Progenitor cell of endocrine pancreas (in vitro differentiated cells): ENCODE measurements around the gene SCN4B. TPM values are rescaled to one million over a fixed set of nuclear protein-coding genes. Genes with fewer than 3 reads are reported as not detected.

Source experiments
- DNase-seq: peaks from one replicate; pipeline ENCODE4 v3.0.0; 2021; ENCODE audit warnings: low spot score; ENCODE audit not compliant: unreplicated experiment
- H3K27ac Mint-ChIP-seq: 2 replicates; pipeline ENCODE4 v1.8.0; 2021; ENCODE audit warnings: mild to moderate bottlenecking, moderate library complexity, mixed read lengths
- H3K27me3 Mint-ChIP-seq: 2 replicates; pipeline ENCODE4 v1.8.0; 2021; ENCODE audit warnings: mixed read lengths
- H3K36me3 Mint-ChIP-seq: 2 replicates; pipeline ENCODE4 v1.8.0; 2022; ENCODE audit warnings: mixed read lengths; ENCODE audit not compliant: insufficient read depth
- H3K4me1 Mint-ChIP-seq: 2 replicates; pipeline ENCODE4 v1.8.0; 2021; ENCODE audit warnings: low read depth, mixed read lengths
- H3K4me3 Mint-ChIP-seq: 2 replicates; pipeline ENCODE4 v1.8.0; 2021; ENCODE audit warnings: low read depth, mild to moderate bottlenecking, moderate library complexity, mixed read lengths
- H3K9me3 Mint-ChIP-seq: 2 replicates; pipeline ENCODE4 v1.8.0; 2021; ENCODE audit warnings: low read depth, mixed read lengths
- CTCF ChIP-seq: fragments of 200-600 bp; sonication (generic); IDR thresholded peaks from one replicate; pipeline ENCODE4 v1.5.0; 2021; ENCODE audit warnings: antibody characterized with exemption, mild to moderate bottlenecking; ENCODE audit not compliant: unreplicated experiment
- total RNA-seq: library from RNA; stranded (reverse); gene quantifications from 2 replicates; pipeline ENCODE4 v1.2.1, GENCODE V29; 2021

SCN4B gene
- total RNA-seq, 1 donor from 2014 or later, result not detected

GRCh38 chr11:118095967-118096367 lies 56.7 kb downstream of the SCN4B start:
- no peak for DNase-seq
- no peak for TF ChIP-seq CTCF
- H3K9me3 Mint-ChIP-seq, result no peaks in the 10 kb centered on the region
- H3K4me1 Mint-ChIP-seq, result peaks cover 51% of the 10 kb centered on the region
- H3K4me3 Mint-ChIP-seq, result no peak overlapping the region
- no peak overlapping the region for H3K27ac Mint-ChIP-seq
- H3K36me3 Mint-ChIP-seq, result no peaks in the 10 kb centered on the region
- peaks cover 17% of the 10 kb centered on the region for H3K27me3 Mint-ChIP-seq

GRCh38 chr11:118095493-118095892 lies 57.1 kb downstream of the SCN4B start:
- TF ChIP-seq CTCF, result no peak
- peaks cover 16% of the 10 kb centered on the region for H3K27me3 Mint-ChIP-seq
- no peak for DNase-seq
- H3K9me3 Mint-ChIP-seq, result no peaks in the 10 kb centered on the region
- no peak overlapping the region for H3K4me3 Mint-ChIP-seq
- peaks cover 53% of the 10 kb centered on the region for H3K4me1 Mint-ChIP-seq
- no peak overlapping the region for H3K27ac Mint-ChIP-seq
- no peaks in the 10 kb centered on the region for H3K36me3 Mint-ChIP-seq

GRCh38 chr11:118092907-118093571 lies 59.6 kb downstream of the SCN4B start:
- no peak for DNase-seq
- Mint-ChIP-seq H3K4me1 (peaks cover 44% of the 10 kb centered on the region), H3K27me3 (peaks cover 7% of the 10 kb centered on the region), H3K4me3 (no peak overlapping the region), H3K9me3 (no peaks in the 10 kb centered on the region), H3K36me3 (no peaks in the 10 kb centered on the region), H3K27ac (no peak overlapping the region)
- no peak for TF ChIP-seq CTCF

GRCh38 chr11:118091690-118092089 lies 60.9 kb downstream of the SCN4B start:
- no peak for TF ChIP-seq CTCF
- H3K27ac Mint-ChIP-seq, result peak overlapping the region; percentile 18
- no peak for DNase-seq
- H3K4me3 Mint-ChIP-seq, result no peak overlapping the region
- no peaks in the 10 kb centered on the region for H3K9me3 Mint-ChIP-seq
- H3K4me1 Mint-ChIP-seq, result peaks cover 43% of the 10 kb centered on the region
- H3K36me3 Mint-ChIP-seq, result no peaks in the 10 kb centered on the region
- peaks cover 5% of the 10 kb centered on the region for H3K27me3 Mint-ChIP-seq

- Mint-ChIP-seq H3K4me1 (peaks cover 33% of the 10 kb centered on the region), H3K27ac (no peak overlapping the region), H3K4me3 (no peak overlapping the region), H3K36me3 (no peaks in the 10 kb centered on the region), H3K27me3 (peaks cover 2% of the 10 kb centered on the region), H3K9me3 (no peaks in the 10 kb centered on the region)
- DNase-seq, result no peak
- no peak for TF ChIP-seq CTCF
These were observed 62.0 kb downstream of the SCN4B start for GRCh38 chr11:118090545-118091162.
